SH-SY5Y (cell line): Measurements from ENCODE around the gene GPR15.

Experiments
- GATA2 ChIP-seq: IDR thresholded peaks from 2 replicates; pipeline ENCODE4 v1.6.1; 2011; ENCODE audit warnings: mild to moderate bottlenecking, low read depth, low read length
- GATA3 ChIP-seq: IDR thresholded peaks from 2 replicates; pipeline ENCODE4 v1.6.1; 2011; ENCODE audit warnings: low read depth, mild to moderate bottlenecking, low read length, moderate library complexity

The GPR15 gene

DNA sequence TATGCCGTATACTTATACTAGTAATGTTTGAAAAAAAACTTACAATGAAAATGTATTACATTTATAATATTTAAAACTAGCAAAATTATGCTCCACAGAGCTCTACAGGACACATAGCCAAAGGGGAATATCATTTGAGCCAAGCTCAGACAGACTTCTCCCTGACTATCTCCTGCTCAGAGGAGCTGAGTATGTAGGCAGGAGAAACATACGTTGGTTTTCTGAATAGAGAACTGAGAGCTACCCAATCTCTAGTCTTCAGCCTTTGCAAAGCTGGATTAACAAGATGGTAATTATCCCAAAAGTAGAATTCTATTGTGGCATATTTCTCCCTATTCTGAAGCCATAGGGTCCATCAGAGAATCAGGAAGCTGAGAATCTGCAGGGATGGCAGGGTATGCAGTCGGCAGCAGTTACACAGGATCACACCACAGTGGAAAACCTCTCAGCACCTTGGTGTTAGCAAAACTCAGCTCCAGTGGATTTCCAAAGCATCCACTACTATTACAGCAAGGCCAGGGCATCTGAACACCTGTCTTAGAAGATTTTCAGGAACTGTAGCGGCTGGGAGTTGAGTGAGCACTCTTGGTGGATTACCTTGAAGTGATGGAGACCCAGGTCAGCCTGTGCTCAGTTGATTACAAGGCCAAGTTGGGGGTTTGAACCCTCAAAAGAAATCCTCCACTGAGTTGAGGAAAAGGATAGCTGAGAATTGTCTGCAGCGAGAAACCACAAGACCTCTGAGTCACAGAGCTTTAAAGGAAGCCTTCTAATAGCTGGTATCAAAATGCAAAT is 30.1 kb downstream of the GPR15 start:
- TF ChIP-seq GATA2 (no peak), GATA3 (no peak)

DNA sequence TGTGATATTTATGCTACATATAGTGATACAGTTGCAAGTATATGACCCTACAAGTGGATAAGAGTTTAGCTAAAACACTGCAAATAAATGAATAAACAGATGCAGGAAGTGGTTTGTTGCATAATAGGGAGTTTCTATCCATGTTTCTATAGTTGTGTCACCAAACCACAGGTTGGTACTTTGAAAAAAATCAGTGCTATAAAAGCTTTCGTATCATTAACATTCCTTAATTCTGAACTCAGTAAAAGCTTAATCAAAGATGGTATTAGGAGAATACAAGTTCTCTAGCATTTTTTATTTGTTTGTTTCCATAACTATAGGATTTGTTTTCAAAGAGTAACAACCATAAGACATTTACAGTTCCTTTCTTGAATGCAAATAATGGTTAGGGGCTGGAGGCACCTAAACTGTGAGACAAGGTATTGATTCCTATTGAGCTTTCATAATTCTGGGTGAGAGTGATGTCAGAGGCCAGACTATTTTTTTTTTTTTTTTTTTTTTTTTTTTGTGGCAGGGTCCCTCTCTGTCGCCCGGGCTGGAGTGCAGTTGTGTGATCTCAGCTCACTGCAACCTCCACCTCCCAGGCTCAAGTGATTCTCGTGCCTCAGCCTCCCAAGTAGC is 32.0 kb downstream of the GPR15 start:
- TF ChIP-seq GATA2 (no peak), GATA3 (no peak)

DNA sequence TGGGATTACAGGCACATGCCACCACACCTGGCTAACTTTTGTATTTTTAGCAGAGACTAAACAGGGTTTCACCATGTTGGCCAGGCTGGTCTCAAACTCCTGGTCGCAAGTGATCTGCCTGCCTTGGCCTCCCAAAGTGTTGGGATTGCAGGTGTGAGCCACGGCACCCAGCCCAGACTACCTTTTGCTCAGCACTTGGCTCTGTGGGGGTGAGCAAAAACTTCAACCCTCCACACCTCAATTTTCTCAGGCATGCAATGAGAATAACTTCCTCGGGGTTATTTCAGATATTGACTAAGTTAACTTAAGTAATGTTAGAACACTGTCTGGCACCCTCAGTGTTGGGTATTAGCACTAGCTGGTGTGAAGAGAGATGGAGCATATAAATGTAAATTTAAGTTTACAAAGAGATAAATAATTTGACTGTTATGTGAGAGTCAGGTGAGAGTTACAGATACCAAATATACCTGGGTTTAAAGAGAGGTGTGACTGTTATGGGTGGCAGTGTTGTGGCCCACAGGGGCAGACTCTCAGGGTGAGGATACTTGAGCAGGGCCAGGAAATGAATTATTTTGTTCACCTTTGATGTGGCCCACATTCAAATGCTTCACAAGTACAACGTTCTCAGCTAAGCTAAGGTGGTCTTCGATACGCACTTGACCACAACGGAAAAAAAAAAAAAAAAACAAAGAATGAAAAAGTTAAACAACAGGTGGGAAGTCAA is 32.7 kb downstream of the GPR15 start:
- TF ChIP-seq GATA2 (no peak), GATA3 (no peak)

DNA sequence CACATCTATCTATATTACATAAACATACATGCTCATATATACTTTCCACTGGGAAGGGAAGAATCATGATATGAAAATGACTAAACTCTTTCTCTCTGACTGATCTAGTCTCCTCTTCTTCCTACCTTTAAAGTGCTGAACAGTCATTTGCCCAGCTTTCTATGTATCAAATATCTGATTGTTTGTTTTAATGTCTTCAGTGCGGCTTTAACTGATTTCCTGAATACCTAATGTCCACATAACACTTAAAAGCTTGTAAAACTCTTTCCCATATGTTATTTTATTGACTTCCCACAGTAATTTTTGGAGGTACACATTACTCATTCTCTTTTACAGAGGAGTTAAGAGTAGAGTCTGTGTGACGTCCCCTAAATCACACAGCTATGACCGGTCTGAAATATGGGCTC is 33.5 kb downstream of the GPR15 start:
- no peak for TF ChIP-seq GATA3
- TF ChIP-seq GATA2, result no peak

DNA sequence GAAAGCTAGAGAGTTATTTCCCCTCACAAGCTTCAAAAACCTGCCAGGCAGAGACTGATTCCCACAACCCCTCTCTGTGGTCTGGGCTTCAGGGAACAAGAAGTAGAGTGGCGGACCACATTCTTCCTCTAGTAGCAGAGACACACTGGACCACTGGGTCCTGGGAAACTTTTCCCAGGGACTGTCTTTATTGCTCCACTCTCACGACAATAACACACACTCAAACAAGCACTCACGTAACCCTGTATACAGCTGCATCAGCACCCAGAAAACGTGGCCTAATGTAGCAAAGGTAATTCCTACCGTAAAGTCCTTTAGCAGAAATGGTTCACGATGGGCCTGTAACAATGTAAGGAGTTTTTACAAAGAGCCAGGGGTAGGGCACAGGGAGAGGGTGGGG is 34.1 kb downstream of the GPR15 start:
- TF ChIP-seq GATA3, result no peak
- TF ChIP-seq GATA2, result no peak

DNA sequence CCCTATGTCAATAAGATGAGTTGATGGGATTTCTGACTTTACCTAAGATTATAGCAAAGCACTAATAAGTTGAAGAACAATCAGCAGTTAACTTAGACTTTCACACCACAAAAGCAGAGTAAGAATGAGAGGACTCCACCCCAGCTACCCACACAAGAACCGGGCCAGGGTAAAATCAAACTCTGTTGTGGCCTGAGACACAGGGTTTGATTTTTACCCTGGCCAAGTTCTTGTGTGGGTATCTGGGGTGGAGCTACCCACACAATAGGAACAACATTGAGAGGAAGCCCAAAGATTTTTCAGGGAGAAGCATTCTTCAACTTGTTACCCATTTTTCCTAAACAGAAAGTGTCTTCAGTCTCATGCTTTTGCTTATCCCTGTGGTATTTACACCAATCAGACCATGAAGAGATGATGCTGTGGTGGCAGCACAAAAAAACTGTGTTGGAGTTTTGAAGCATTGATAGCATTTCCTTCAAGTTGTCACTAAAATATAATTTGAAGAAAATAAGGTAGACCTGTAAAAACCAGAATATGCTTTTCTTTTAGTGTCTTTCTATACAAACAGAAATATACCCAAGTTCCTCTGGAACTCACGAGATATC is 36.0 kb downstream of the GPR15 start:
- TF ChIP-seq GATA2, result no peak
- TF ChIP-seq GATA3, result no peak

DNA sequence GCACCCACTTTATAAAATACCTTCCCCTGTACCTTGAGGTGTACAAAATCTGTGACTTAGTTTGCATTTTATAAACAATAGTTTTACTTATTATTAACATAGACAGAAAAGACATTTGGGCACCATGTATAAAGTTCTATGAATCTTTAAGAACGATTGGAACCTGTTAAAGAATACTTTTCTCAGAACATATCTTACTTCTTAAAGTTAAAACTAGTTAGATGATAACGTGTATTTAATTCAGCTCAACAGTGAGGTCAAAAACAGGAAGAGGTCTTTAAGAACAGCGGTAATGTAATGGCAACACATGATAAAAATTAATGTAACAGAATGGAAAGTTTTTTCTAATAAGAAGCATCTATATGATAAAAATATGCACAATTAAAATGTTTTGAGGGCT is 36.6 kb downstream of the GPR15 start:
- no peak for TF ChIP-seq GATA3
- no peak for TF ChIP-seq GATA2

DNA sequence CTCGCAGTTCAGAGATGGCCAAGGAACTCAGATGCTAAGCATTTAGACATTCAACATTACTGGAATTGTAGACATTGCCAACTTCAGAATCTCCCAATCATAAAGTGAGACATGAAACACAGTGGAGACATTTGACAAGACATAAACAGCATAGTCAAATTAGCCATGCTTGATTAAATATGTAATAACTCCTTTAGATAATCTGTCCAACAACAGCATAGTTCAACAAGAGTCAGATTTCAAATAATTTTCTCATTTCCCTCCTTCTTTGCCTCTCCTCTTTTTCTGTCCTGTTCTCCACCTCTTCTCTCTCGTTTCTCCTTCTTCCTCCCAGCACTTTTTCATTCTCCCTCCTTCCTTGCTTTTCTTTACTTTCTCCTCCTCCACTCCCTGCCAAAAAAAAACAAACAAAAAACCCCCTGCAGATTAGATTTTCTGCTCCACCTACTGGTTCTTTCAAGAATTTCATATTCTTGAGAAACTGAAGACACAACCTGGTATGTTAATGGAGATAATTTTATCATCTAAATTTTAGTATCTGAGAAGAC is 41.5 kb downstream of the GPR15 start:
- TF ChIP-seq GATA2 (no peak), GATA3 (no peak)

DNA sequence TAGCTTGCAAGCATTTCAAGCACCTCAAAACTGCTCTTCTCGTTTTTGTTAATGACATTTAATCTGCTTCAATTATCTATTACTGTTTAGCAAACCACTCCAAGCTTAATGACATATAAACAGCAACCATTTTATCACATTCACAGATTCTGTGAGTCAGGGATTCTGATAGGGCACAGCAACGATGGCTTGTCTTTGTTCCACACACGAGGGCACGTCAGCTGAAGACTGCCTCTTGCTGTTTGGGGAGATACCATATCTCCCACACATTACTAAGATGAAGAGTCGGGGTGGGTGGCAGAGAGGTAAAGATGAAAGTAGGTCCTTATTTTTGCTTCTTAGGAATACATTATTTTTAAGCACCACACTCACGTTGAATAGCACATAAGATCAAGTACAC is 42.4 kb downstream of the GPR15 start:
- TF ChIP-seq GATA3 (no peak), GATA2 (no peak)

DNA sequence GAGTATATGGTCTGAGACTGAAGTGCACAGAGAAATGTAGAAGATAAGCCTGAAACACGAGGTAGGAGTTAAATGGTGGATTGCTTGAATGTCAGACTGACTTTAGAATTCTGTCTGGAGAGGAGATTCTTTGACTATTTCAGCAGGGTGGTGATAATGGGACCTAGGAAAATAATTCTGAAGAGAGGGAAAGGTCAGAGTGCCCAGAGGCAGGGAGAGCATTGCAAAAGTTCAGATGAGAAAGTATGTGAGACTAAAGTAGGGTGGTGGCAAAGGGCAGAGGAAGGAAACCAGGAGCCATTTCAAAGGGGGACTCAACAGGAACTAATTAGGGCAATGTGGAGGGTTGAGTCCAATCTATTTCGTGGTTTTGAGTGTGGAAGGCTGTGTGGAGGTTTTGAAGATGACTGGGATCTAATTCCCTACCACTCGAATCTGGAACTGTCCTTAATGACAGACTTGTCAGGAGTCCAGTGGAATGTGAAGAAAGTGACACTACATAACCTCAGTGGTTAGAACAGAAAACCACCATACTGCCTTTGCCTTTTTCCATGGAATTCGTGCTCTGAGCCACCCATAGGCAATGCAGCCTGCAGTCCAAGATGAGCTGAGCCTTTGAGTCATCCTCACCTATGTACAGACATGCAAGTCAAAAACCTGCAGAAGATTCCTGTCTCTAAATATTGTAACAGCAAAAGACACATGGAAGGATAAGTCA is 45.6 kb downstream of the GPR15 start:
- TF ChIP-seq GATA2, result no peak
- no peak for TF ChIP-seq GATA3

DNA sequence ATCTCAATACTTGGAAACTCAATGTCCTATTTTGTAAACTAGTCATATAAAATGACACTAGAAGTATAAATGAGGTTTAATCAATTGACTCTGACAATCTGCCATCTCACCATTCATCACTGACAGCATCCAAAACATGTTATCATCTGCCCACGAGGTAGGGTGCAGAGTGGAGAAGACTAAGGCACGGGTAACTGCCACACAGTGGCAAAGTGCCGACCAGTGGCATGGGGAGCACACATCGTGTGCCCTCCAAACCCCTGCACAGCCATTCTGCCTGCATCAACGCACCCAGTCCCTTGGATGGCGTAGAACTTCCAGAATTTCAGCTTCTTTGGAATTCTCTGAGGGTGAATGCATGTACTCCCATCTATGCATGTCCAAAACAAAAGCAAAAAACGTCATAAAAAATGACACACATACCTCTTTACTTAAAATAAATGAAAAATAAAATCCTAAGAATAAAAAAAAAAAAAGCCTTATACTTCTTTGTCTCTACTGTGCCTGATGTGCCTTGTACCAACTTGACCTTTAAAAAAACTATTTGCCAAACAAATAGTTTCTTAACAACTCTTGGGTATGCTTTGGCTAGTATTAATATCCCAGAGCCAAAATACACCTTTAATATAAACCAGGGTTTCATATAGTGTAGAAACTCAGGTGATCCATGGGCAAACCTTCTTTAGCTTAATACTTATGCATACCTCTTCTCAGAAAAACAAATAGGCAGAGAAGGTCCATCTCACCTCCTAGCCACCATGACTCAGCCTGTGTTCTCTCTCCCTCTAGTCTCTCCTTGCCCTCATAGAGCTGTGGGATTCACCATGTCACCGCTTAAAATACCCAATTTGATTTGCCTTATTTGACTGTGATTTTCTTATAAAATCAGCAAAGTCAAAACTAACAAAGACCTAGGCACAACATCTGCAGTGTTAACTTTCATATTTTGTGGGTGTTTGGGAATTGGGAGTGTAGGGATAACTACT is 48.9 kb downstream of the GPR15 start:
- no peak for TF ChIP-seq GATA3

DNA sequence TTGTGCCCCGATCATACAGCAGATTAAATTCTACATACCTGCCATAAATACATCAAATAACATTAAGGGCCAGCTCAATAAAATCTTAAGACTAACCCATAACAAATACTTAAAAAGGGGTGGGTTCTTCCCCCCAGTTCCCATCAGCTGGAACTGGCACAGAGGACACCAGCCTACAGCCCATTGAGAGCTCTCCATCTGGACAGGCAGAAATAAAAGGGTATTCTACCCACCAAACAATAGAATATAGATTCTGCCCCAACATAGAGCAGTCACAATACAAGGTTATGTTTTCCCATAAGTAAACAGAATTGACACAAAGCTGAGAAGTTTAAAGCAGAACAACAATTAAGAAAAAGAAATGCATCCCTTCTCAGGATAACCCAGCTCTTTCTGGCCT is 49.7 kb downstream of the GPR15 start:
- TF ChIP-seq GATA2 (no peak), GATA3 (no peak)

DNA sequence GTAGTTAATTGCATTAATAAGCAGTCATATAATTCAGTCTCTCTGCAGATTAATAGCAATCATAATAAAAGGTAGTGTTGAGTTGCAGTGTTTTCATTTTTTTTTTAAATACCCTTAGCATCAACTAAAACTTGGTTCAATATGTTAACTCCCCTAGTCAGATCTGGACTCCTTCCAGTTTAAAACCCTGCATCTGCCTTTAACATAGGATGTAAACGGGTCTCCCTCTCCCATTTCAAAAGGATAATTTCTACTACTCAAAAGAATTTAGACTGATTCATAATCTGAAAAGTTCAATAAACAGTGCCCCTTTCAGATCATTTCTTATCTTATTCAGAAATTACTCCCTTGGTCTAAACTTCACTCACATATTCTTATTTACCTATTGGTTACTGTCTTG is 50.3 kb downstream of the GPR15 start:
- TF ChIP-seq GATA3 (no peak), GATA2 (no peak)
